NCI-H526 treated with DMSO at 0.1 percent for 48 hours (cell line): ENCODE data around the gene MROH7.

Source experiments
- DNase-seq: peaks from one replicate; lab custom pipeline; 2025; lab: John Stamatoyannopoulos, UW

Gene MROH7

GRCh38 chr1:54651608-54652007 lies 10.0 kb downstream of the MROH7 start:
- no peak for DNase-seq

- no peak for DNase-seq
These were observed 10.6 kb downstream of the MROH7 start for GRCh38 chr1:54652168-54652567.

- no peak for DNase-seq
These were observed 11.4 kb downstream of the MROH7 start for GRCh38 chr1:54653036-54653435.

- no peak for DNase-seq
These were observed 16.8 kb downstream of the MROH7 start for GRCh38 chr1:54658164-54658913.

GRCh38 chr1:54663725-54664124 lies 22.1 kb downstream of the MROH7 start:
- DNase-seq = no peak

- DNase-seq = no peak
These were observed 22.8 kb downstream of the MROH7 start for GRCh38 chr1:54664364-54664763.

- DNase-seq = no peak
These were observed 24.3 kb downstream of the MROH7 start for GRCh38 chr1:54665852-54666251.

GRCh38 chr1:54666333-54666732 lies 24.7 kb downstream of the MROH7 start:
- DNase-seq = no peak

GRCh38 chr1:54667797-54668196 lies 26.2 kb downstream of the MROH7 start:
- DNase-seq = no peak

- DNase-seq = no peak
These were observed 27.0 kb downstream of the MROH7 start for GRCh38 chr1:54668567-54668966.

- peak; percentile 13 for DNase-seq
These were observed 30.5 kb downstream of the MROH7 start for GRCh38 chr1:54671985-54672608.

- no peak for DNase-seq
These were observed 37.4 kb downstream of the MROH7 start for GRCh38 chr1:54678776-54679643.

GRCh38 chr1:54679706-54680105 lies 38.1 kb downstream of the MROH7 start:
- DNase-seq = no peak

GRCh38 chr1:54680387-54680786 lies 38.8 kb downstream of the MROH7 start:
- no peak for DNase-seq

- no peak for DNase-seq
These were observed 39.8 kb downstream of the MROH7 start for GRCh38 chr1:54681358-54681757.

GRCh38 chr1:54683453-54683852 lies 41.9 kb downstream of the MROH7 start:
- no peak for DNase-seq

GRCh38 chr1:54685335-54685905 lies 43.8 kb downstream of the MROH7 start:
- no peak for DNase-seq

GRCh38 chr1:54686155-54686554 lies 44.6 kb downstream of the MROH7 start:
- no peak for DNase-seq

GRCh38 chr1:54694771-54695170 lies 53.2 kb downstream of the MROH7 start:
- DNase-seq = no peak

- no peak for DNase-seq
These were observed 53.6 kb downstream of the MROH7 start for GRCh38 chr1:54695221-54695620.

- DNase-seq = no peak
These were observed 54.2 kb downstream of the MROH7 start for GRCh38 chr1:54695764-54696163.

GRCh38 chr1:54696262-54696661 lies 54.7 kb downstream of the MROH7 start:
- DNase-seq = no peak
